NCI-H146 (cell line): ENCODE measurements around the gene SPOCK1.

Source experiments
- DNase-seq: peaks from one replicate; lab custom pipeline; 2025; lab: John Stamatoyannopoulos, UW

The SPOCK1 gene

DNA sequence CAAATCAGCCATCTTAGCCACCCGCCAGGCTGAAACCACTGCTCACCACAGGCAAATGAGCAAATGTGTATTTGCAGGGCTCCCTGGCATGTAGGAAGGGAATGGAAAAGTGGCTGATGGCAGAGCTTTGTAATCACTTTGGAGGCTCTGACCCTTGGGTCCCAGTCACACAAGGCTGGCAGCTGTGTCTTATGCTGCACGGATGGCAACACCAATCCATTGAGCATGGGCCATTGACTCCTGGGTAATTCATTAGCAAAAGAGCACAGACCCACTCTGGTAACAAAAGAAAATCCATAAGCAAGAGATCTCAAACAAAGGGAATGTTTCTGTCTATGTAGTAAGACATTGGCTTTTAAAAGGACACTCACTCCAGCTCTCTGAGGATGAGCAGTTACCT is 57.6 kb downstream of the SPOCK1 start:
- DNase-seq, result peak; percentile 2

DNA sequence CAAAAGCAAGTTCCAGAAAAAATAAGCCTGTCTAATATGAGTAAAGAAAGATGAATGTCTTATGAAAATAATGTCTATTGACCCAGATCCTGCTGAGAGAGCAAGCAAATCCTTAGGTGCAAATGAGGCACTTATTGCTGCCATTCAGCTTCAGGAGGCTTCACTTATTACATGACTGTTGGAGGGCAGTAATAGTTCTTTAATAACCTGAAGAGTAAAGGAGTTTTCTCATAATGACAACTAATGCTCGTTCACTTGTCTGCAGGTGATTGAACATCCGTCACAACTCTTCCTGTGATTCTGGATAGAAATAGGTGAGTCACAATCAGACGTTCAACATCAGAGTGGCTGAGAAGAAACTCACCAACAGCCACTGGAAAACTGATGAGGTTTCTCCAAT is 58.3 kb downstream of the SPOCK1 start:
- peak; percentile 53 for DNase-seq

DNA sequence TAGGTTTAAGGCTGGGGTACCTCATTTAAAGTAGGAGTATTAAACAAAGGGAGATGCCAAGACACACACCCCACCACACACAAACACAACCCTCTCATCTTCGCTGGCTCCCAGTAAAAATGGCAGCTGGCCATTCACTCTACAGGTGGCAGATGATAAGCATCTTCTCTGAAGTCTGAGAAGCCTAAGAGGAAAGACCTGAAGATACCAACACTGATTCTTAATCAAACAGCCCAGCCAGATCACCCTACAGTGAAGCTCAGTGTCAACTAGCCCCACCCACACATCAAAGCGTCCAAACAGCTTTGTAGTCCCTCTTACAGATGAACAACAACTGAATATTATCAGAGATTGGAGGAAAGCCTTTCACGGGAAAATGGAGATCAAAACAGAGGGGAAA is 59.5 kb downstream of the SPOCK1 start:
- DNase-seq, result no peak

DNA sequence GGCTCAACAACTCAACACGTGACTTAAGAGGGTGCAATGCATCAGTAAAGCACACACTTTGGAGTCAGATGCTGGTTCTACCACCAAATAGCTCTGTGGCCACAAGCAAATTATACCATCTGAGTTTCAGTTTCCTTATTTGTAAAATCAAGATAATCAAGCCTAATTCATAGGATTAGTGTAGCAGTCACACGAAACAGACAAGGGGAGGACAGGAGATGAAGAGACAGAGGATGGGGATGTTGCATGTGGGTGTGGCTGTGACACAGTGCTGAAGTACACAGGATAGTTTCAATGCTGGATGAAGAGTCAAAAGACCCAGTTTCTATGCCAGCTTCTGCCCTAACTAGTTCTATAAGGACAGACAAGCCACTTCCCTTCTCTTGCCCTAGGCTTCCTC is 60.2 kb downstream of the SPOCK1 start:
- DNase-seq, result no peak

DNA sequence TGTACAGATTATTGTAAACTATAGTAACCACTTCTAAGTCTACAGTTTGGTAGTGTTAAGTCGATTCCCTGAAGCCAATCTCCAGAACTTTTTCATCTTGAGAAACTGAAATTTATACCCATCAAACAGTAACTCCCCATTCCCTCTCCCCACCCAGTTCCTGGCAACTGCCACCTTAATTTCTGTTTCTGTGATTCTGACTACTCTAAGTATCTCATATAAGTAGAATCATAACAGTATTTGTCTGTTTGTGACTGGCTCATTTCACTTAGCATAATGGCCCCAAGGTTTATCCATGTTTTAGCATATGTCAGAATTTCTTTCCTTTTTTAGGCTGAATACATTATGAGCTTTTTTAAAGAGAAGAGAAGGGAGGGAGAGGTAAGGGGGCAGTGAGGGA is 61.4 kb downstream of the SPOCK1 start:
- DNase-seq, result no peak

DNA sequence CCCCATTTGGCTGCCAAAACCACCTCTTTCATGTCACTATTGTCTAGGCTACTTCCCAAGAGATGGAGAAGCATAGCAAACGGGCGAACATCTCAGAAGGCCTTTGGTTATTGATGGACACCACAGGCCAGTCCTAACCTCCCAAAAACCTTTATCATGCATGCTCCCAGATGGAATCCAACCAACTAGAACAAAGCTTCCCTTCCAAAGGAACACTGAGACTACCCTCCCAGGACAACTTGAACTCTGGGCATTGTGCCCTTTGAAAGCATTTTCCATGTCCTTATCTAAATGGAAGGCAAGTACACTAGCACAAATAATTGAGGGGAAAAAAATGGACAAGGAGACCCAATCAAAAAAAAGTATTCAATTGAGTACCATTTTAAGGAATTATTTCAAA is 65.6 kb downstream of the SPOCK1 start:
- no peak for DNase-seq

DNA sequence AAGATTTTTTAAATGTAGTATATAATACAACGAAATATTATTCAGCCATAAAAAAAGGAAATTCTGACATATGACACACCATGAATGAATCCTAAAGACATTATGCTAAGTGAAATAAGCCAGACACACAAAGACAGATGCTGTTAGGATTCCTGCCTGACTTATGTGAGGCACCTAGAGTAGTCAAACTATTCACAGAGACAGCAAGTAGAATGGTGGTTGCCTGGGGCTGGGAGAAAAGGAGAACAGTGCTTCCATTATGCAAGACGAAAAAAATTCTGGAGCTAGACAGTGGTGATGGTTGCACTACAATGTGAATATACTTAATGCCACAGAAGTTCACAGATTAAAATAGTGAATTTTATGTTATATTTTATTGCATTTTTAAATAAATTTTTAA is 66.8 kb downstream of the SPOCK1 start:
- DNase-seq, result no peak

DNA sequence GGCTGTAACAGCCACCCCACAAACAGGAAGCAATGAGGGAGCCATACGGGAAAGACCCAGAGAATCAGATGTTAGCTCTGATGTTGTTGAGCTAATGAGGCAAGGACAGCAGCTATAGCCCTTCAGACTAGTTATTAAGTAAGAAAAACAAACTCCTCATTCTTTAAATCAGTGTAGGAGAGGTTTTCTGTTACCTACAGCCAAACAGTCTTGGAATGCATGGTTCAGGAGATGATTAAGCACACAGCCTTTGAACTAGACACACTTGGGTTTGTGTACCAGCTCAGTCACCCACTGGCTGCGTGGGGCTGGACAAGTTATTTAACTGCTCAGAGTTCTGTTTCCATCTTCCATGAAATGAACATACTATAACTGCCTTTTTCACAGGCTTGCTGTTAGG is 68.1 kb downstream of the SPOCK1 start:
- no peak for DNase-seq

DNA sequence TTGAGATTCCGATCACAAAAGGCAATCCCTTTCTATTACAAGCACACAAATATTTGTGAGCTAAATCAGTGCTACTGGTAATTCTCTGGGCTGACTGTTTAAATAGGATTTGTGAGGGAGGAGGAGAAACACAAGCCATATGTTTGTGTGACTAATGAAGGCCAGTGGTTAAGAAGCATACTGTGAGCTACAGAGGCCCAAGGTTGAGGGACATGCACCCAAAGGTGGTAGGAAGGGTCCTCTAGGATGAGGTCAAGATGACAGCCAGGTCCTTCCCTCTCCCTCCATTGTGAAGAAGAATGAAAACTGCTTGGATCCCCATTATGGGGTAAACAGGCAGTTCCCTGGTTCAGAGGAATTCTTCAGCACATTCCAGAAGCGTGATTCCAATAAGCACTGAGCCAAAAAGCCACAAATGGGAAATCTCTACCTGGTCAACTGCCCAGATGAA is 83.9 kb downstream of the SPOCK1 start:
- no peak for DNase-seq

DNA sequence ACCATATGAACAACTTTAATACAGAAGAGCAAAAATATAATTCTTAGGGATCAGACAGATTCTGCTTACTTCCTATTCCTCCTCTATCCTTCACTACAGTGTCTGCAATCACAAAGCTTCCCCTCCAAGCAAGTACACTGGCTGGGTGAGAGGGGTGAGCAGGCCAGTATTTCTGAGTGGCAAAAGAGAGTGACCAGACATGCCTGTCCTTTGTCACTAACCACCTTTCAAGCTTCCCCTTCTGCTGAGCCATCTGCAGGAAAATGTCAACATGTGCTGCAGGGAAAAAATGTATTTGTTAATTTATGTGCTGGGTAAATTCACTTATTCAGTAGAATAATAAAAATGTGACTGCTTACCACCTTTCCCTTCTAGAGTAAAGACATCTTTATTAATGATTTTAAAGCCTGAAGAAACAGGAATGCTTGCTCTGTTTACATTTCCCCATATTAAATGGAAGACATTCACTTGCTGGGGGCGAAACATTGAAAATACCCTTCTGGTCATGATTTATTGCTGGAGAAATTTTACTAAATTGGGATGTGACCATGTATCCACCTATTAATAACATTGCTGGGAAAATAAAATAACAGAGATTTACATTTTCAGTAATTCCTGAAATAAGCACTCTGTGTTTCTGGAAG is 84.9 kb downstream of the SPOCK1 start:
- no peak for DNase-seq

DNA sequence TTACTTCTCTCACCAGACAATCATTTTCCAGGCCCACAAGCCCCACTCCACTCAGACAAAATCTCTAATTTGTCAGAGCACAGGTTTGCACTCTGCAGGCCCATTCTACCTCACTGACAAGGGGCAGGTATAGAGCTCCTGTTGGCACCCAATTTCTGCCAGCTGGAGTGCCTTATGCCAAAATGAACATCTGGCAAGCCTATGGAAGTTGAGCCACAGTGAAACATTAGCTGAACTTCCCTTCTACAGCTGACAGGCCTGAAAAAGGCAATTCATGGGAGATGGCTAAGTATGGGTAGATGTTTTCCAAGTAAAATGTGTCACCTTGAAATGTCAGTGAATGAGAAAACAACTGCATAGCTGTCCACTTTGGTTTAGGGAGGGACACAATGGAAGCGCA is 87.0 kb downstream of the SPOCK1 start:
- DNase-seq, result no peak

DNA sequence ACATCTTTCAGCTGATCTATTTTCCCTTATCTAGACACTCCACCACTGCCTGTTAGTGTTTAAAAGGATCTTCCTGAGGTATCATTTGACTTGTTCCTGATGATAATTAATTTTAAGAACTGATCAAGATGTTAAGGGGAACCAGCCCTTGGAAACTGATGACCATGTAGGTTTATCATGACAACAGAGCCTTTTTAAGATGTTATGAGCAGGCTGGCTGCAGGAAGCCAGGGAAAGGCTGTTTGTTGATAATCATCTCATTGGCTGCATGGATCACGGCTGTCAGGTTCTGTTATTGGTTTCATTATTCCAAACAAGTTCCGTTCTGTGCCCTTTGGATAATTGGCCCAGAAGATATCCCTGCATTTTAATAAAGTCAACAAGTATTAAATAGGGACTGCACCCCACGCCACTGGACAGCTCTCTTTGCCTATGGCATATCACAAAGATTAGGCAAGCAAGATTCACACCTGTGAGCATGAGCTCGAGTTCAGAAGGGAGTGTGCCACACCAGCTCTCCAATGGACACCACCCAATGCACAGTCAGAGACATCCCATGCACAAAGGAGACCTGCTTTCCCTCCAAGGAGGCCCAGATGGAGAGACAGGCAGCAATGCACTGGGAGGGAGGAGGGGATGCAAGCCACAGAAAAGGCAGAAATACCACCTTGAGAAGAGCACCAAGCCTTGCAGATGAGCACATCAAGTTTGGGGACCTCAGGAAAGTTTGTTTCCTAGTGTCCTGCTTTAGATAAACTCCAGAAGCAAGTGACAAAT is 88.7 kb downstream of the SPOCK1 start:
- no peak for DNase-seq

DNA sequence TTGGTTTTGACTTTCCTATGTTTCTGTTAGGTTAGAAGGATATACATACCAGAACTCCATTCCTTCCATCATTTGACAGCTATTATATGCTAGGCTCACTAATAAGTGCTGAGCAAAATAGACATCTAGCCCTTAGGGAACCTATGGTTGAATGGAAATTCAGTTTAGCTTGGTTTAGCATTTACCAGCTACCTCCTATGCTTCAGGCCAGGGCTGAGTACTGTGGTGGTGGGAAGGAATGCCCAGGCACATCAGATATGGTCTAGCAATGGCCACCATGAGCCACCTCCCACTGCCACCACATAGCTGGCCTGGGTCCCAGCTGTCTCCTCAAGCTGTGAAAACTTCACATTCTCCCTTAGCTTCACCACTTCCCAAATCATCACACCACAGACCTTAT is 89.4 kb downstream of the SPOCK1 start:
- DNase-seq, result no peak

DNA sequence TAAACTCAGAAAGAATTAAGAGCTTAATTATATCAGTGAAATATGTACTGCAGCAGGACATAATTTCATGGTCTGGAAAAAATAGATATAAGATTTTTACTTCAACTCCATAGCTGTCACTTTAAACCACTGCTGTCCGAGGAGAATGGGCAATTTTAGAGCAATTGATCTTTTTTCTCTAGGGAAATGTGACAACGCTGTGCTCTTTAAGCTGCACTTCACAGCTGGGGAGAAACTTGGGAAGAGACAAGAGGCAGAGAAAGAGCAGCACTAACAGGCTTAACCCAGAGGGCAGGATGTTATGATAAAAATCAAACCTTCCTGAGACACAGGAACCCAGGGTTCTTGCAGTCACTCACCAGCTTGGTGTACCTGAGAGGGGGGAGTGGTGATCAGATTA is 92.0 kb downstream of the SPOCK1 start:
- DNase-seq, result no peak

DNA sequence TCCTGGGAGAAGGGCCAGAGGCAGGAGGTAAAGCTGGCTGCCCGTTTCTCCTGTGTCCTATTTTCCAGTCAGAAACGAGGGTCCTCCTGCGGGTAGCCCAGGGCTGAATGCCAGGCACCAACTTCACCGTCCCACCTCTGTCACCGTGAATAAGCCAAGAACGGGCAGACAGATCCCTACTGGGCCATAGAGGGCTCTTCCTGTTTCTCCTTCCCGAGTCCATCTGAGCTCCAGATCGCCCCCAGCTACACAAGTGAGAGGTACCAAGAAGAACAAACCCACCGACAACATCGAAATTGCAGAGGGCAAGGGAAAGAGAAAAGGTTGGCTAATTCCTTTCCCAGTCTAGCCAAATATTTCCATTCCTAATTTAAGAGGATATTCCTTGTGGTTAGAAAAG is 93.7 kb downstream of the SPOCK1 start:
- no peak for DNase-seq

DNA sequence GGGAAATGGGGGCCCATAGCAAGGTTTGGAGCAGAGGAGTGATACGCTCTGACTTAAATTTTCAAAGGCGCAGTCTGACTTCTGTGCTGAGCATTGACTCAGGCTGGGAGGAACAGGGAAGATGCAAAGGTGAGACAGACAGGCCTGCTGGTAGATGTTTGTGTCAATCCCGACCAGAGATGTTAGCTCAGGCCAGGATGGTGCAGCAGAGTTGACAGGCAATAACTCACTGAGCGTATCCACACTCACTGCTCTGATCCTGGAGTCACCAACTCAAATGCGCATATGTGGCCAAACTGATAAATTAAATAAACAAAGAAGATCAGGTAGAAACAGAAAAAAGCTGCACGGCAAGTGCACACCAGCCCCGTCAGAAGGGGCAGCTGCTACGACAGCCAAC is 95.3 kb downstream of the SPOCK1 start:
- DNase-seq, result no peak

DNA sequence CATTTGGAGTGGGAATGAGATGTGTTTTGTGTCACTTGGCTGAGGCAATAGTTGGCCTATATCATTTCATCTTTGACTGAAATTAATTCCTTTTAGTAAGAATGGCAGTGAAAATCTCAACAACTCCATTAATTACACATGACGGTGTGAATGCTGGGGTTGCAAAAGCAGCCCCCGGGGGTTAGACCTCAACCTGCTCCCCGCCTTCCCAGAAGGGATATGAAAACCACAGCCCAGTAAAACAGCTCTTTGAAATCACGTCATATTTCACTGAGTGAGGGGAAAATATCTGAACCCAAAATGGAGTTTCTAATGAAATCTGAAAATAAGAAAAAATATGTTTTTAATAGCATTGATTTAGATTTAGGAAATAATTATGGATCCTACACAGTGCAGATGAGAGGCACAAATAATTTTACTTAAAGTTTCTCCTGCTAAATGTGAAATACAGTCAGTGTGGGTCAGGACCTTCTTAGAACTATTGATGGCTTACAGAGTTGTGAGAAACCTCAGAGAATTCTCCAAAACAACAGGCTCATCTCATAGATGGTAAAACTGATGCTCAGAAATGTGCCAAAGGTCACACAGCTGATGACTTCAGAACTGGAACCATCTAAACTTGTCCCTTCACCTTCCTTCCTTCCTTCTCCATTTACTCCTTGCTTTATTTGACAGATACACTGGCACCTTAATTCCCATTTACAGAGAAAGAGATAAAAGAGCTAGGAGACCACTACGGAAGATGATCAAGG is 96.5 kb downstream of the SPOCK1 start:
- no peak for DNase-seq

DNA sequence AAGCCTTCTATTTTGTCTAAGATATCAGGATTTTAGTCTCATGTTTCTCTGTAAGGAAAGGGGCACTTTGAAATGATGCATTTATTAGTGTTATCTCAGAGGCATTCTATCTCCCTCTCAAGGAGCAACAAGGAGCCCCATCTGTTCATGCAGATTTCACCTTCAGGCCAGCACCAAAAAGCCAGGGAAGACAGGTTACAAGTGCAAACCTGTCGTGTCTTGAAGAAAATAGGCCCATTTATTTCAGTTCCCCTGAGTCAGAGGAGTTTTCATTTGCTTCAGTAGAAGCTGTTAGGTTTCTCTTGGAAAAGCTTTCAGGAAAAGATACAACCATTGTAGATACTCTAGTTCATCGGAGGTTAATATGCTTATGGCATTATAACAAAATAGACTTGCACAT is 97.2 kb downstream of the SPOCK1 start:
- no peak for DNase-seq

DNA sequence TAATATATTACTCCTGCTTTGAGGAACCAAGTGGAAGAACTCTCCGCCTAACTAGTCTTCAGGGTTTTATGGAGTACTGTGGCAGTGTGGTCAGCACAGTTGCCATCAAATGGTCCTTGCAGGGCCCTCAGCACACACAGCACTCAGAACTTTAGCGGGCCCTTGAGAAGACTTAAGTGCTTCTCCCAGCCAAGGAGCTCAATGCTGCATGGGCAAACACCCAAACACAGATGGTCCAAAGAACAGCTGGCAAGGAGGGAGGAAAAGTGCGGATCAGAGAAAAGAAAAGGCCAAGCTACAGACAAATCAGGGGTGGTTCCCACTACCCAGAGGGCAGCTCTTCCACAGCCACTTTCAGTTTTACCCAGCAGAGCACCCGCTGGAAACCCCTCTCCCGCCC is 98.6 kb downstream of the SPOCK1 start:
- DNase-seq, result no peak

DNA sequence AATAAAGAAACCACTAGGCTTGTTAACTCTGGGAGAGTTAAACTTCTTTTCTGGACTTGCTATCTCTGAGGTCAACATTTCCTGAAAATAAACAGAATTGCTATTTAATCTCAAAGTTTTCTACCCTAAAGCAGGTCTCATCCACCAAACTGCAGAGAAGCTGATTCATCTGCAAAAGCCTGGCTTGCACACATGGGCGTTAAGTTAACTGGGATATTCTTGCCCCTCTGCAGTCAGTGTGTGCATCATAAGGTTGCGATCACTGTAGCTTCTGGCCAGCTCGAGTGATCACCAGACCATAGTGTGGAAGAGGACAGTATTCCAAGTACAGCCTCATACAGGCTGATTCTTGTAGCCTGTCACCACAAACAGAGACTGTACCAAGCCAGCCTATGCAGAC is 99.2 kb downstream of the SPOCK1 start:
- no peak for DNase-seq

DNA sequence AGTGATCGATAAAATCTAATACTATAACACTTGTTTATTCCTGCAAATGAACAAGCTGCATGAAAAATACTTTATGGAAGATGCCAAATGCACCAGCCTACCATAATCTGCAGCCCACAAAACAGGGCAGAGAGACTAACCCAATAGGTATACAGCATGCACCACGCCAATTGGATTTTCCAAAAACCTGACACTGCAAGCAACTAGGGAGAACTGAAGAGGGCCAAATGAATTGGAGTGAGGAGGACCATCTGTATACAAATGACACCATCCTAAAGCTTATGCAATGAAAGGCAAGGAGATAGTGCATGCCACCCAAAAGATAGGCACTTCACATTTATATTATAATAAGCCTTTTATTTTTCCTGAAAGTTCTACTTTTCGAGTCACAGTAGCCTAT is 100.4 kb downstream of the SPOCK1 start:
- DNase-seq, result no peak

DNA sequence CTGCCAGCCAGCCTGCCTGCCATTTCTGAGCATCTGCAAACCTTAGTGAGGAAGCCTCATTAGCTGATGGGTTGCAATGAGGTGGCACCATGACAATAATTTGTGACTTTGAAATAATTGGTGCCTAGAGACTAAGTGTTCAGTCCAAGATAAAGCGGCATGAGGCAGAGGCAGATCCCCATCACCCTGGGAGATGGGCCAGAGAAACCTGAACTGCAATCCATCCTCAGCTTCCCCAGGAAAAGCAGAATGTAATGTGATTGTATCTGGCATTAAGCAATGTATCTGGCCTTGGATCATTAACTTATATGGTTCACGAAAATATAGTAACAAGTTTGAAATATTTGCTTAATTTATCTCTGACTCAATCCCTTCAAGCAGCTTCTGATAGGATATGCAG is 101.0 kb downstream of the SPOCK1 start:
- DNase-seq, result no peak
